NB4 (cell line): ENCODE measurements around the gene GRM5.
A peak's percentile ranks its signal among the peaks of the same experiment; 100 is the strongest.
"Not testable (repeated sequence)": the region's sequence is repeated elsewhere in the genome, so short reads cannot be mapped to it uniquely, and the experiment has no call there.

Source experiments
- DNase-seq: peaks from one replicate; pipeline ENCODE4 v3.0.0; 2010; ENCODE audit warnings: low read depth
- H3K4me3 ChIP-seq: one replicate; pipeline ENCODE4 v1.5.1; 2011; ENCODE audit warnings: mild to moderate bottlenecking, low read depth, low read length, moderate library complexity
- MAX ChIP-seq: IDR thresholded peaks from 2 replicates; pipeline ENCODE4 v1.6.1; 2011; ENCODE audit warnings: low read depth, low read length
- MYC ChIP-seq: IDR thresholded peaks from 2 replicates; pipeline ENCODE4 v1.6.1; 2011; ENCODE audit warnings: low read depth, low read length
- POLR2A ChIP-seq: IDR thresholded peaks from 2 replicates; pipeline ENCODE4 v1.6.1; 2011; ENCODE audit warnings: mild to moderate bottlenecking; ENCODE audit not compliant: insufficient read length; ENCODE audit errors: extremely low read depth
- TF ChIP-seq, protein P1 (sequence below): IDR thresholded peaks from one replicate; pipeline ENCODE4 v1.5.1; 2012; ENCODE audit warnings: low read depth, low read length

Gene GRM5

GRCh38 chr11:88909500-88909899 lies 156.3 kb downstream of the GRM5 start:
- no peak overlapping the region for H3K4me3 ChIP-seq
- DNase-seq, result no peak
- TF ChIP-seq MYC (no peak), POLR2A (no peak), MAX (no peak)
- TF ChIP-seq, protein P1, sequence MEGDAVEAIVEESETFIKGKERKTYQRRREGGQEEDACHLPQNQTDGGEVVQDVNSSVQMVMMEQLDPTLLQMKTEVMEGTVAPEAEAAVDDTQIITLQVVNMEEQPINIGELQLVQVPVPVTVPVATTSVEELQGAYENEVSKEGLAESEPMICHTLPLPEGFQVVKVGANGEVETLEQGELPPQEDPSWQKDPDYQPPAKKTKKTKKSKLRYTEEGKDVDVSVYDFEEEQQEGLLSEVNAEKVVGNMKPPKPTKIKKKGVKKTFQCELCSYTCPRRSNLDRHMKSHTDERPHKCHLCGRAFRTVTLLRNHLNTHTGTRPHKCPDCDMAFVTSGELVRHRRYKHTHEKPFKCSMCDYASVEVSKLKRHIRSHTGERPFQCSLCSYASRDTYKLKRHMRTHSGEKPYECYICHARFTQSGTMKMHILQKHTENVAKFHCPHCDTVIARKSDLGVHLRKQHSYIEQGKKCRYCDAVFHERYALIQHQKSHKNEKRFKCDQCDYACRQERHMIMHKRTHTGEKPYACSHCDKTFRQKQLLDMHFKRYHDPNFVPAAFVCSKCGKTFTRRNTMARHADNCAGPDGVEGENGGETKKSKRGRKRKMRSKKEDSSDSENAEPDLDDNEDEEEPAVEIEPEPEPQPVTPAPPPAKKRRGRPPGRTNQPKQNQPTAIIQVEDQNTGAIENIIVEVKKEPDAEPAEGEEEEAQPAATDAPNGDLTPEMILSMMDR, result no peak

- H3K4me3 ChIP-seq, DNase-seq: not testable (repeated sequence)
Observed at GRCh38 chr11:88901436-88901835, 164.3 kb downstream of the GRM5 start.

- DNase-seq, H3K4me3 ChIP-seq: not testable (repeated sequence)
Observed at GRCh38 chr11:88888855-88889254, 176.9 kb downstream of the GRM5 start.

DNA sequence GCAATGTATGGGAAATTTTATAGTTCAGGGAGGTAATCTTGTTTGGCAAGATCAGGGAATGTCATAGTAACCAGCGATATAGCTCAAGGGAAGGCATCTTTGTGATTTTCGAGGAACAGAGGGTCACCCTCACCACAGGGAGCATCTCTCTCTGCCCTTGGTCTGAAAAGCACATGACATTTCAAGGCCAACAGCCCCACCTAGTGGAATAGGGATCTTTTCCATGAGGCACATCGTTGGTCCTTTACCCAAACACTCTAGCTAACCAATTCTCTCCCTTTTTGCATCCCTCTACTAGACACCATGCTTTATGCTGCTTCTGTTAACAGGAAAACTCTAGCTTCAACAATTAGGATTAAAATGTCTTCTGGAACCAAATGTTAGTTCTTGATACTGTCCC lies 179.0 kb downstream of the GRM5 start:
- TF ChIP-seq POLR2A (no peak), MYC (peak; percentile 48; the same call in 1 of the 2 replicates), MAX (peak; percentile 81)
- TF ChIP-seq, protein P1, result peak; percentile 61
- DNase-seq, result peak; percentile 66
- no peak overlapping the region for H3K4me3 ChIP-seq

DNA sequence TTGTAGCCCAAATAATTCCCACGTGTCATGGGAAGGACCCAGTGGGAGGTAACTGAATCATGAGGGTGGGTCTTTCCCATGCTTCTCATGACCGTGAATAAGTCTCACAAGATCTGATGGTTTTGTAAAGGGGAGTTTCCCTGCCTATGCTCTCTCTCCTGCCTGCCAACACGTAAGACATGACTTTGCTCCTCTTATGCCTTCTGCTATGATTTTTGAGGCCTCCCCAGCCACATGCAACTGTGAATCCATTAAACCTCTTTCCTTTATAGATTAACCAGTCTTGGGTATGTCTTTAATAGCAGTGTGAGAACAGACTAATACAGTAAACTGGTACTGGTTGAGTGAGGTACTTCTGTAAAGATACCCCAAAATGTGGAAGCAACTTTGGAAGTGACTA lies 183.0 kb downstream of the GRM5 start:
- not testable (repeated sequence) for H3K4me3 ChIP-seq, DNase-seq

GRCh38 chr11:88861618-88862017 lies 204.2 kb downstream of the GRM5 start:
- H3K4me3 ChIP-seq, result no peak overlapping the region
- TF ChIP-seq, protein P1, result no peak
- no peak for TF ChIP-seq MAX
- TF ChIP-seq POLR2A, result no peak
- no peak for TF ChIP-seq MYC
- DNase-seq, result no peak

- DNase-seq, H3K4me3 ChIP-seq: not testable (repeated sequence)
Observed at GRCh38 chr11:88860431-88860830, 205.4 kb downstream of the GRM5 start.

- not testable (repeated sequence) for DNase-seq, H3K4me3 ChIP-seq
Observed at GRCh38 chr11:88853963-88854362, 211.8 kb downstream of the GRM5 start.

DNA sequence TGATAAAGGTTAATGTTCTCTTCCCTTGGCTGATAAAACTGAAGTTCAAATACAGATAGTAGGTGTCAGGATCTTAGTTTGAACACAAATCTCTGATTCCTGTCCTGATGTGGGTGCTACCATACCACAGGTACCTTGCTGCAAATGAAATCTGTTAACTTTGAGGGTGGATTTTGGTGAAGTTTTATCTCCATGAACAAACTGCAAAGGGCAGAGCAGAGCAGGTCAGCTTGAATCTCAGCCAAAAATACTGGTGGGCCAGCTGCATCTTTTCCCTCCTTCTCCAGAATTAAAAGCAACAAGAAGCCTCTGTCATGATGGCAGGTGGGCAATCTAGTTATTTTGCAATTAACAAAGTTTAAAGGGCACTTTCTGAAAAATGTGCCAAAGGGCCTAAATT lies 214.2 kb downstream of the GRM5 start:
- not testable (repeated sequence) for H3K4me3 ChIP-seq, DNase-seq

DNA sequence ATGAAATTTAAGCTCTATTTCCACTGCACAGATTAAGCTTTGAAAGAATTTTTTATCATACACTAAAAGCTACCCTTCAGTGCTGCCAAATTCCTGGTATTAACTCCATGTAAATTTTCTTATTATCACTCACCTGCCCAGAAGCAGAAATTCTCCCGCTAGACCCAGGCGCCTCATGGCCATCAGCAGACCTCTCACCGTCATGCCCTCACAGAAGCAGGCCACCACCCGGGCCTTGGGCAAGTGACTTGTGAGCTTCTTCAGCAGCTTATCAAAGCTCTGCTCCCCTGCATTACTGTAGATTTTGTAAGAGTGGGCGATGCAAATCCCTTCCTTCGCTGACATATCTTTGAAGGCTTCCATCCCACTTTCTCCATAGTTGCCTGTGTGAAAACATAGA lies 216.0 kb downstream of the GRM5 start:
- not testable (repeated sequence) for H3K4me3 ChIP-seq, DNase-seq
